ENCODE measurements around the gene NR5A1.

Gene NR5A1

GRCh38 chr9:124456341-124457078 lies 50.7 kb downstream of the NR5A1 start:
- no peak for DNase-seq

- no peak for DNase-seq
Observed at GRCh38 chr9:124455820-124456219, 51.4 kb downstream of the NR5A1 start.

GRCh38 chr9:124454791-124455443 lies 52.3 kb downstream of the NR5A1 start:
- no peak for DNase-seq

- no peak for DNase-seq
Observed at GRCh38 chr9:124454296-124454695, 52.9 kb downstream of the NR5A1 start.

- DNase-seq = no peak
Observed at GRCh38 chr9:124453586-124454191, 53.5 kb downstream of the NR5A1 start.

GRCh38 chr9:124452841-124453585 lies 54.2 kb downstream of the NR5A1 start:
- DNase-seq = no peak

GRCh38 chr9:124452326-124452725 lies 54.9 kb downstream of the NR5A1 start:
- DNase-seq = no peak

- DNase-seq = no peak
Observed at GRCh38 chr9:124450931-124451661, 56.1 kb downstream of the NR5A1 start.

DNA sequence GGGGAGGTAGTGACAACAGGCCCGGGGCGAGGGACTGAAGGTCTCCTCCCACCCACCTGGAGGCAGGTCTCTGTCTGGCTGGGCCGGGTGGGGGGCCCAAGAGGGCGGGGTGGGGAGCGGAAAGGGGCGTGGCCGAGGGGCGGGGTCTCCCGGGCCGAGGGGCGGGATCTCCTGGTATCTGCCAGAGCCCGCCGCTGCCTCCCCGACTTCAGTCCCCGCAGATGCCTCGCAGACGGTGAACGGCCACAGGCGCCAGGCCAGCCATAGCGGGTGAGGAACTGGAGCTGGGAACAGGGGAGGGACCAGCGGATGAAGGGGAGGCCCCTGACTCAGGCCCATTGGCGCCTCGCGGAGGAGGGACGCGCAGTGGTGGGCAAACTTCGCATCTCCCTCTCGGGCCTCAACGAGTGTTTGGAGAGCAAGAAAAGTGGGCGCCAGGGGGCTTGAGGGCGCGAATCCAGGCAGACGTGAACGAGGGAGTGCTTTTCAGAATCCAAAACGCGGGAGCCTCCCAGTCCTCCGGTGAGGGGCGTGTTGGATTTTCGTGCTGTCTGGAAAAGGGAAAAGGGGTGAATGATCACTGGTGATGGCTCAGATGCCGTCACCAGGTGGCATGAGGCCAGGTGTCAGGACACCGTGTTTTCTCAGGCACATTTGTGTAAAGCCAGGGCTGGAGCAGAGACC lies 56.8 kb downstream of the NR5A1 start, which contains the start of gene ADGRD2:
TSS of gene ADGRD2 (plus strand) at position 211 of the 684 bp plus-strand sequence. CDS start 1,216 bp downstream, outside the sequence.
- DNase-seq = no peak

DNA sequence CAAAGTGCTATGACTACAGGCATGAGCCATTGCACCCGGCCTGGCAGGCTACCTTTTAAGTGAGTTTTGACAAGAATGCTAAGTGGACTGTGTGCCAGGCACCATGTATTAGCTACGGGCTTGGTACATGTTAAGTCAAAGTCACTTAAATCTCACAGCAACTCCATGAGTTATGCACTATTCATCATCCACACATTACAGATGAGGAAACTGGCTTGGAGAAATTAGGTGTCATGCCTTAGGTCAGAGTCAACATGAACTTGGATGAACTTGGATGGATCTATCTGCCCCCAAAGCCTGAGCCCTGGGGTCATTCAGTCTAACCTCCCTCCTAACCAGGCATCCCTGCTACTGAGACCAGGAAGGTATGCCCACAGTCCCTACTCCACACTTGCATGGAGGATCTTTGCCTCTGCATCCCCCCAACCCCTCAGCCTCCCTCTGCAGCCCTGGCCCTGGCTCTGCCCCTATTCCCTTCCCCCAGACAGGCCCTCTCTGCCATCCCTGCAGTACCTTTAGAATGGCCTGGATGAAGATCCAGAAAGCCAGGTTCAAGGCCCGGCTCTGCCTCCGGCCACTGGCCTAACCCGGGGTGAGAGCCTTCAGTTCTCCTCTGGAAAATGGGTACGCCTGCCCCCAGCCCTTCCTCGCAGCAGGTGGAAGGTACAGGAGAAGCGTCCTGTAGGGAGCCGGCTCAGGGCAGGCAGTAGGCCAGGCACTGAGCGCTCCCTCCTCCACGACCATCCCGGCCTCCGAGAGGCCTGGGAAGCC lies 57.6 kb downstream of the NR5A1 start:
- no peak for DNase-seq

DNA sequence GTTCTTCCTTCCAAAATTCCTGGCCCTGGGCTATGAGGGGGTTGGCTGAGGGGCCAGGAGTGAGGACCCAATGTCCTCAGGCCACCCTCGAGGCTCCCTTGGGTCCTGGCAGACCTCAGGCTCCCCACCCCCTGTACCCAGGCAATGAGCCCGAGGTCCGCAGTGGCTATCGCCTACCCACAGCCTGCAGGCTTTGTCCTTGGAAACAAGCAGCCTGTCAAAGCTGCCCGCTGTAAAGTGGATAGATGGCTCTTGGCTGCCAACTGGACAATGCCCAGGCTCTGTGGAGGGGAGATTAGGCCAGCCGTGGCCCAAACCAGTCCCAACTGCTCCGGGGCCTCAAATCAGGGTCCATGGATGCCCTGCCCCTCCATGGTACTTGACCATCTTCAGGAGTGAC lies 59.2 kb downstream of the NR5A1 start:
- DNase-seq = no peak

DNA sequence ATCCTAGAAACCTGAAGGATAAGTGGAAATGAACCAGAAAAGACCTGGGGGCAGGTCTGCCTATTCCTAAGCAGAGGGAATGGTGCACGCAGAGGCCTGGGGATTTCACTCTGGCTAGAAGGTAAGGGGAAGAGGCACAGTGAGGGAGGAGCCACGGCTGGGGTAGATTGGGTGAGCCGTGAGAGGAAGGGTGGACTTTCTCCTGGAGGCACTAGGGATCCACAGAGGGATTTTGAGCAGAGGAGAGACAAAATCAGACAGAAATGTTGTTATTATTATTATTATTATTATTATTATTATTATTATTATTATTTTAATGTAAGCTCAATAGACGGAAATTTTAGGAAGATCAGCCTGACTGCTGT lies 59.9 kb downstream of the NR5A1 start:
- no peak for DNase-seq

- DNase-seq = no peak
Observed at GRCh38 chr9:124444166-124444565, 63.0 kb downstream of the NR5A1 start.

DNA sequence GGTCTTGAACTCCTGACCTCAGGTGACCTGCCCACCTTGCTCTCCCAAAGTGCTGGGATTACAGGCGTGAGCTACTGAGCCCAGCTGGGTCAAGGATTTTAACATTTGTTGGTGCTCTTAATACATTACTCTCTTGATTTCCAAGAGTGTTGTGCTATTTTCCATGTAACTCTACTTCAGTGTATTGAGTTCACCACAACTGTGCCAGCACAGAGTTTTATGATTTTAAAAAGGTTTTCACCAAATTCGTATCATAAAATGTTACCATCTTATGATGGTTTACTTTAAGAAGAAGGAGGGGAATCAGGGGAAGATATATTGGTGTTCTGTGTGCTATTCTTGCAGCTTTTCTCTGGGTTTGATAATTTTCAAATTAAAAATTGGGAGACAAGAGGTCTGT lies 63.6 kb downstream of the NR5A1 start:
- DNase-seq = no peak

- DNase-seq = no peak
Observed at GRCh38 chr9:124442826-124443225, 64.4 kb downstream of the NR5A1 start.

- no peak for DNase-seq
Observed at GRCh38 chr9:124442379-124442778, 64.8 kb downstream of the NR5A1 start.

DNA sequence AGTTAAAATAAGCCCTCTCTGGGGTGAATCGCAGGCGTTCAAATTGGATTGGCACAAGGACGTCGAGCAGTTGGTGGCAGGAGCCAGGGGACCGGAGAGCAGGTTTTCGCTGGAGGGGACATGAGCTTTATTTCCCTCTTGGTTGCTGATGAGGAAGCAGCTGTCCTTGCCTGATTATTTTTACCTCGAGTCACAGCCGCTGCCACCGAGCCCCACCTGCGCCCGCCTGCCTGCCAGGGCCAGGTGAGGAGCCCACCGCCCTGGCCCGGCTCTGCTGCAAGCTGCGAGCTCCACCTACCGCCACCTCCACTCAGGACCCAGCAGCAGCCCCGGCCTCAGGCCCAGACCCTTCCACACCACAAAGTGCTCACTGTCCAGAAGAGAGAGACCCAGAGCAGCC lies 65.9 kb downstream of the NR5A1 start:
- no peak for DNase-seq

DNA sequence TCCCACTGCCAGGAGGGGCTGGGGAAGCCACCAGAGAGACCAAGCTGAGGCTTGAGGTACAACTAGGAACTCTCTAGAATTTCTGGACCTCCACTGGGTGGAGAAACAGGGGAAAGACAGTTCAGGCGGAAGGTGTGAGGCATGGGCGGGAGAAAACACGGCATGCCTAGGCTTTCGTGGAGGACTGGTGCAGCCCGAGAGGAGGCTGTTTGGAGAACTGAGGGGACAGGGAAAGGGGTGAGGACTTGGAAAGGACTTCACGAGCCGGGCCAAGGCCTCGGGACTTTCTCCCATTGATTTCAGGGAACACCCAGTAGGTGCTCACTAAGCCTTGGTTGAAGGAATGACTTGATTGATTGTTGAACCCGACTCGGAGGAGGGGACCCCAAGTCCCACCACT lies 66.4 kb downstream of the NR5A1 start:
- DNase-seq = no peak

GRCh38 chr9:124439686-124440243 lies 67.4 kb downstream of the NR5A1 start:
- DNase-seq = no peak

DNA sequence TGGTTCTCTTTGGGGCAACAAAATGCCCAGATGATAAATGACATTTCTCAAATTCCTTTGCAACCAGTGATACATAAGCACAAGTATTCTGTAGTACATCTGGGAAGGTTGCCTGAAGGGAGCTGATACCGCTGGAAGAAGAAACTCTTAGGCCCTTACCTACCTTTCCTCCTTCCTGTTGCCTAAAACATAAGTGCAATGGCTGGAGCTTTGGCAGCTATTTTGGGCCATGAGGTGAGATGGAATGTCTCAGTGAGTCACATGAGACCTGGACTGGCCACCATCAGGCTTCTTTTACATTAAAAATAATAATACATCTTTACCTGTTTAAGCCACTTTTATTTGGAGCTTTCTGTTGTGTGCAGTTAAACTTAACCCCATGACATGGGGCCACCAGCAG lies 68.1 kb downstream of the NR5A1 start:
- no peak for DNase-seq

DNA sequence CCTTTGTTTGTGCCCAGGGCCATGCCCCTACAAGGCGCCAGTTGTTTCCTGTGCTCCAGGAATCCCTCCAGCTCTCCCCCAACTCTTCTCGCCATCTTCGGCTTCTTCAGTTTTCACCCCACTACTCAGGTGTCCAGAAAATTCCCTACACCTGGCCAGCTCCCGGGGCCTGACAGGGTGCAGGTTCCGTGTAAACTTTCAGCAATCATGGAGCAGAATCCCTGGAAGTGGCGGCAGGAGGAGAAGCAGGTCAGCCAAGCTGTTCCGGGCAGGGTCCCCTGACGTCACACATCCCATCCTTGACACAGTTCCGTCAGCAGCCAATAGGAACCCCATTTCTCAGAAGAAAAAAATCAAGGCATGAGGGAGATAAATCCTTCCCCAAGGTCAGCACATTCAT lies 69.1 kb downstream of the NR5A1 start:
- no peak for DNase-seq

Data from activated CD4-positive, alpha-beta T cell treated with anti-CD3 and anti-CD28 coated beads for 1 hour (primary cell).